Mononuclear cell (primary cell): ENCODE measurements around the gene DEFB119. TPM values are rescaled to one million over a fixed set of nuclear protein-coding genes. Genes with fewer than 3 reads are reported as not detected.

Experiments used
- H3K27me3 ChIP-seq: 2 replicates; pipeline ENCODE4 v1.6.0; 2011; ENCODE audit warnings: low read length, control low read depth; ENCODE audit not compliant: insufficient read depth
- H3K4me1 ChIP-seq: 2 replicates; pipeline ENCODE4 v1.5.1; 2011; ENCODE audit warnings: mild to moderate bottlenecking, low read length, control low read depth; ENCODE audit not compliant: insufficient read depth
- H3K4me3 ChIP-seq: 2 replicates; pipeline ENCODE4 v1.5.1; 2011; ENCODE audit warnings: mild to moderate bottlenecking, low read length, moderate library complexity
- H3K9me3 ChIP-seq: 2 replicates; pipeline ENCODE4 v1.5.1; 2011; ENCODE audit warnings: low read depth, mild to moderate bottlenecking, control low read depth, low read length
- total RNA-seq: library from RNA; depleted of rRNA; stranded (reverse); fragments of >200 nt; gene quantifications from one replicate; pipeline ENCODE4 v1.2.3, GENCODE V29; 2012

DEFB119 gene
- total RNA-seq, 1 donor: not detected

DNA sequence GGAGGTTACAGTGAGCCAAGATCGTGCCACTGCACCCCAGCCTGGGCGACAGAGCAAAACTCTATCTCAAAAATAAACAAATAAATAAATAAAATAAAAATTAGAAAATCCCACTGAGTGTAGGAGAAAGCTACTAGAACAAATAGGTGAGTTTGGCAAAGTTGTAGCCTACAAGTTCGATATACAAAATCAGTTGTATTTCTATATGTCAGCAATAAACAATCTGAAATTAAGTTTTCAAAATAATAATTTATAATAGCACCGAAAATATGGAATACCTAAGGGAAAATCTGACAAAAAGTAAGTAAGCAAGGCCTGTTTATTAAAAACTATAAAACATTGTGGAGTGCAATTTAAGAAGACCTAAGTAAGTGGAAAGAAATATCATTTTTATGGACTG lies 27.1 kb downstream of the DEFB119 start:
- H3K27me3 ChIP-seq: no peaks in the 10 kb centered on the region
- no peaks in the 10 kb centered on the region for H3K4me1 ChIP-seq
- no peaks in the 10 kb centered on the region for H3K9me3 ChIP-seq
- H3K4me3 ChIP-seq: no peak overlapping the region

DNA sequence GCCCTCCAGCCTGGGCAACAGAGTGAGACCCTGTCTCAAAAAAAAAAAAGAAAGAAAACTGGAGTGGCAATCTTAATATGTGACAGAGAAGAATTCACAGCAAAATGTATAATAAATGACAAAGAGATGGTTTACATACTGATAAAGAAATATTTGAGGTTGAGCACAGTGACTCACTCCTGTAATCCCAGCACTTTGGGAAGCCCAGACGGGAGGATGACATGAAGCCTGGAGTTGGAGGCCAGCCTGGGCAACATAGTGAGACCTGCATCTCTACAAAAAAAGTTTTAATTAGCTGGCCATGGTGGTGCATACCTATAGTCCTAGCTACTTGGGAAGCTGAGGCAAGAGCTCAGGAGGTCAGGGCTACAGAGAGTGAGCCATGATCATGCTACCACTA lies 34.4 kb downstream of the DEFB119 start:
- Histone ChIP-seq H3K9me3 (no peaks in the 10 kb centered on the region), H3K27me3 (no peaks in the 10 kb centered on the region), H3K4me1 (no peaks in the 10 kb centered on the region)

DNA sequence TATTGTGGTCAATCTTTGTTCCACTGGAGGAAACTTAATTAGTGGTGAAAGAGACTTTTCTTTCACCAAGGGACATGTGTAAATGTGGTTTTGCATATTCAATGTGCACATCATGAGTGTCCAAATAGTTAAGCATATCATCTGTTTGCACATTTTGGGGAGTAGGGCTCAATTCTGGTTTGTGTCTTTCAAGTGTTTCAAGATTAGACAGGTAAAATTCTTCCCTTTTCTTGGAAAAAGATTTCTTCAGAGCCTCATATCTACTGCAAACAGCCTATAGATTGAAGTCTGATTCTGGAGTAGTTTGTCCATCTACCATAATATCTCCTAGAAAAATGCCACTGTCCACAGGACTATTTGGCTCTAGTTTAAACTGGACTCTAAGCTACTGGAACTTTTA lies 48.9 kb downstream of the DEFB119 start:
- Histone ChIP-seq H3K4me3 (no peak overlapping the region), H3K4me1 (no peaks in the 10 kb centered on the region), H3K27me3 (no peaks in the 10 kb centered on the region), H3K9me3 (no peaks in the 10 kb centered on the region)

More for the DNA sequence above, 34.4 kb downstream of the DEFB119 start:
- no peak overlapping the region for H3K4me3 ChIP-seq

DNA sequence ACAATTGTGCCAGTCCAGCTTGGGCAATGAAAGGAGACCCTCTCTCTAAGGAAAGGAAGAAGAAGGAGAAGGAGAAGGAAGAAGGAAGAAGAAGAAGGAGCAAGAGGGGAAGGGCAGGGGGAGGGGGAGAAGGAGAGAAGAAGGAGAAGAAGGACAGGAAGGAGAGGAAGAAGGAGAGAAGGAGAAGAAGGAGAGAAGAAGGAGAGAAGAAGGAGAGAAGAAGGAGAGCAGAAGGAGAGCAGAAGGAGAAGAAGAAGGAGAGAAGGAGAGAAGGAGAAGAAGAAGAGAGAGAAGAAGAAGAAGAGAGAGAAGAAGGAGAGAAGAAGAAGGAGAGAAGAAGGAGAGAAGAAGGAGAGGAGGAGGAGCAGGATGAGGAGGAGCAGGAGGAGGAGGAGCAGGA lies 59.5 kb downstream of the DEFB119 start:
- no peak overlapping the region for H3K4me3 ChIP-seq
- no peaks in the 10 kb centered on the region for H3K9me3 ChIP-seq
- H3K27me3 ChIP-seq: no peaks in the 10 kb centered on the region

More for the DNA sequence above, 59.5 kb downstream of the DEFB119 start:
- no peaks in the 10 kb centered on the region for H3K4me1 ChIP-seq

Other genes with a start within 250 kb of the DEFB119 start
- not detected for gene DEFB115, start 132.9 kb downstream of the DEFB119 start, total RNA-seq
- gene DEFB116, start 82.0 kb downstream of the DEFB119 start, total RNA-seq: not detected
- gene DEFB118, start 22.0 kb downstream of the DEFB119 start, total RNA-seq: not detected
- not detected for gene DEFB121, start 15.6 kb upstream of the DEFB119 start, total RNA-seq
- gene DEFB123, start 50.0 kb upstream of the DEFB119 start, total RNA-seq: not detected
- gene DEFB124, start 84.5 kb upstream of the DEFB119 start, total RNA-seq: not detected
- 0.10 TPM for gene REM1, start 84.7 kb upstream of the DEFB119 start, total RNA-seq
- 62.0 TPM for gene HM13, start 123.9 kb upstream of the DEFB119 start, total RNA-seq
- 17.1 TPM for gene ID1, start 214.7 kb upstream of the DEFB119 start, total RNA-seq
- not detected for gene COX4I2, start 247.3 kb upstream of the DEFB119 start, total RNA-seq